PC-9 (cell line): Measurements from ENCODE around the gene RRAS.

Experiments
- CTCF ChIP-seq: fragments of 200-600 bp; sonication (generic); conservative IDR thresholded peaks from 2 replicates; pipeline ENCODE4 v1.6.1; 2017; ENCODE audit warnings: mixed run types, antibody characterized with exemption, mild to moderate bottlenecking, moderate library complexity
- EZH2 ChIP-seq: fragments of 200-600 bp; sonication (generic); IDR thresholded peaks from 2 replicates; pipeline ENCODE4 v1.8.0; 2017; ENCODE audit warnings: antibody characterized with exemption, low read depth

- no peak for TF ChIP-seq CTCF
- TF ChIP-seq EZH2 = no peak
Observed at GRCh38 chr19:49667473-49667872, 27.5 kb upstream of the RRAS start.
